GM21390 (cell line): Measurements from ENCODE around the gene PTPMT1.
A peak's percentile ranks its signal among the peaks of the same experiment; 100 is the strongest.
"Not testable (repeated sequence)": the region's sequence is repeated elsewhere in the genome, so short reads cannot be mapped to it uniquely, and the experiment has no call there.

Source experiments
- ATAC-seq: cut with Tn5 transposase; IDR thresholded peaks from one replicate; pipeline ENCODE4 v1.9.1; 2021; ENCODE audit not compliant: unreplicated experiment

The PTPMT1 gene, protein sequence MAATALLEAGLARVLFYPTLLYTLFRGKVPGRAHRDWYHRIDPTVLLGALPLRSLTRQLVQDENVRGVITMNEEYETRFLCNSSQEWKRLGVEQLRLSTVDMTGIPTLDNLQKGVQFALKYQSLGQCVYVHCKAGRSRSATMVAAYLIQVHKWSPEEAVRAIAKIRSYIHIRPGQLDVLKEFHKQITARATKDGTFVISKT

DNA sequence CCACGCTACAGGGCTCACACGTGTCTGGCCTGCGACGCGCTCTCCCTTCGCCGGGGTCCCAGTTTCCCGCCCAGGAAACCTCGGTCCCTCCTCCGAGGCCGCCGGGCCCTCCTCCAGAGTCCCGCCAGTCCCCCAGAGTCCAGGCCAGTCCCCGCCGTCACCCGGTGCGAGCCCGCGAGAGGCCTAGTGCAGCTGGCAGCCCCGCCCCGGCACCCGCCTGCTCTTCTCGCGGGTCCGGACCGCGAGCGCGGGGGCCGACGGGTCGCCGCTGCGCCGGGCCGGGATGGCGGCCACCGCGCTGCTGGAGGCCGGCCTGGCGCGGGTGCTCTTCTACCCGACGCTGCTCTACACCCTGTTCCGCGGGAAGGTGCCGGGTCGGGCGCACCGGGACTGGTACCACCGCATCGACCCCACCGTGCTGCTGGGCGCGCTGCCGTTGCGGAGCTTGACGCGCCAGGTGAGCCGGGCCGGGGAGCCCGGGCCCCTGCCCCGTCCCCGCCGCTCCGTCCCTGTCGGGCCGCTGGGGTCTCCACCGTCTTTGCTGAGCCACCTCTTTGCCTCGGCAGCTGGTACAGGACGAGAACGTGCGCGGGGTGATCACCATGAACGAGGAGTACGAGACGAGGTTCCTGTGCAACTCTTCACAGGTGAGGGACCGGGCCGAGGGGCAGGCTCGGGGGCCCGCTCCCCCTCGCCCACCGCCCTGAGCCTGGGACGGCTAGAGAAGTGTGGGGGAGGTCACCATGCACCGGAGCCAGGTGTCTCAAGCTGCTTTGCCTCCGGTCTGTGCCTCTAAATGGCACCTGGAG lies at the start of gene PTPMT1:
Gene PTPMT1, plus strand, starts transcription at position 260 of the 809 bp plus-strand sequence. Its CDS starts 24 bp downstream, at position 284.
- ATAC-seq = peak; percentile 88

DNA sequence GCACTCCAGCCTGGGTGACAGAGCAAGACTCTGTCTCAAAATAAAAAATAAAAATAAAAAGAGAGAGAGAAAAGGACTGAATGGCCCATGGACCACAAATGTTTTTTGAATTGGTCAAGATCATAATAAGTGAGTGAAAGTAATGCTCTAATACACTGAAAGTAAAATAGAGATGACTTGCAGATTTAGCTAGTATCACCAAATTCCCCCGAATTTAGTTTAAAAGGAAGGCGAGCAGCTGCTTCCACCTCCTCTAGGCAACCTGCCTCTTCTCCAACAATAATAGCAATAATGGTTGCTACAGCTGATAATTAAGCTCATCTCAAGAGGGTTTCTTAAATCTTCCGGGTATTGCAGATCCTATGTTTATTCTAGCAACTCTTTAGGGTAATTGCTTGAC lies 49.2 kb upstream of the PTPMT1 start:
- no peak for ATAC-seq

DNA sequence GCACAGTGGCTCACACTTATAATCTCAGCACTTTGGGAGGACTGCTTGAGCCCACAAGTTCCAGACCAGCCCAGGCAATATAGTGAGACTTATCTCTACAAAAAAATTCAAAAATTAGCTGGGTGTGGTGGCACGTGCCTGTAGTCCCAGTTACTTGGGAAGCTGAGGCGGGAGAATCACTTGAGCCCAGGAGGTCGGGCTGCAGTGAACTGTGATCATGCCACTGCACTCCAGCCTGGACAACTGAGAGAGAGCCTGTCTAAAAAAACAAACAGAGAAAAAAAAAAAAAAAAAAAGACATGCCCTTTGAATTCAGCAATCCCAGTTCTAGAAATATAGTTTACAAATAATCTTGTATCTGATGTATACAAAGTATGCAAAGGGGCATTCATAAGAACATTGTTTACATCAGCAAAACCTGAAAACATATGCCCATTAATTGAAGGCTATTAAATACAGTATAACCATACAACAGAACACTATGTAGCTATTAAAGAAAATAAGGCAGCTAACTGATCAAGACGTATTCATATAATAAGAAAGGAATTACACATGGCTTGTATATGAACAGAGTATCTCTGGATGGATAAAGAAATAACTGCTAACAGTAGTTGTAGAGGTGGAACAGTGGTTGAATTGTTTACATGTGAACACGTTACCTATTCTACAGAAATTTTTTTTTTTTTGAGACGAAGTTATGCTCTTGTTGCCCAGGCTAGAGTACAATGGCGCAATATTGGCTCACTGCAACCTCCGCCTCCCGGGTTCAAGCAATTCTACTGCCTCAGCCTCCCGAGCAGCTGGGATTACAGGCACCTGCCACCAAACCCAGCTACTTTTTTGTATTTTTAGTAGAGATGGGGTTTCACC lies 48.2 kb upstream of the PTPMT1 start:
- no peak for ATAC-seq

DNA sequence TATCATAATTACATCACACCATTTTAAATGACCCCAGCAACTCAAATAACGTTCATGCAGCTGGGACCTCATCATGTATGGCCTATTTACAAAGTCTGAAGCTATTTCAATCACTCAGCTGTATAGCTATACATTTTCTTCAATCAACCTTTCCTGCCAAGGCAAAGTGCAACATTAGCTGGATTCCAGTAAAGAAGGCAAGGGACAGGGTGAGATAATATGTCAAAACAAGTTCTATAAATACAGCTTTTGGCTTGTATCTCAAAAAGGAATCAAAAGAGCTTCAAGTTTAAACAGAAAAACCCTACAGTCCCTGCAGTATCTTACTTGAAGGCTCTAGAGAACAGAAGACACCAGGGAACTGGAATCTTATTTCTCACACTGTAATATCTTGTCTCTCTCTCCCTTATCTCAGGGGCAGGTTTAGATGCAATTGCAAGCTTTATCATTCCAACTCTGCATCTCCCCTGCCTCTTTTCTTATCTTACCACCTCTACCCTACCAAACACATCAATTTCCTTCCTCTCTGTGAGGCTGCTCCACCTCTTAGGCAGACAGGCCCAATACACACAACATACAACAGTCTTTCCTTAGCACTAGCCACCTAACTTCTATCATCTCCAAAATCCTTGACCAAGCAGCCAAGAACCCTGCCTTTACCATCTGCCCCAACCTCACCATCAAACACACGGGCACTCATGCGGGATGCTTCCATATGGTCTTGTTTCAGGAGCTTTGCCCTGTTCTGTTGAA lies 47.0 kb upstream of the PTPMT1 start:
- ATAC-seq = no peak

DNA sequence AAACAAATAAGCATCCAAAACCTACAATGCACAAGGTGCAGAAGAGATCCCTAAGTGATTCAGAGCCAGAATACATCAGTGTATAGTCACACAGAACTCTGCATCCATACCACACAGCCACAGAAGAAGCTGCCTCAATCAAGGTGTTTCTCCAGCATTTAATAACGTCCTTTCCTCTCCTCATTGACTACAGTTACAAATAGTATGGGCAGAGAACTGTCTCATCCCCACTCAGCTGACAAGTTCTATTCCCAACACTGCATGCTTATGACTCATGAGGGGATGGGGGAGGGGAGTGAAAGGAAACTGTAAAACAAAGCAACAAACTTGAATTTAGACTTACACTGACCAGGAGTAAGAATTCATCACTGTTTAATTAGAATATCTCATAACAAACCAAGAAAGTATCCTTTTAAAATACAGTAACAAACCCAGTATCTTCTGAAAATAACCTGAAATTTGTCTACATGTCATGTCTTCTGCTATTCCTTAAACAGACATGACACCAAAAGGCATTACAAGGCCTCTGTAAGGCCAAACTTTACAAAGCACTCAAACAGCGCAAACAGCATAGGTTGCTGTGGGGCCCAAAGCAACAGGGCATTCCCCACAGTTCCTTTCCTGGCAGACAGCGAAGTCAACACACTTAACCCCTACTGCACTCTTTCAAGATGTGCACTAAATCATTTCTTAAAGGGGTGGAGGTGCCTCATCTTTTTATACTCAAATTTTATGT lies 41.7 kb upstream of the PTPMT1 start:
- peak; percentile 49 for ATAC-seq

DNA sequence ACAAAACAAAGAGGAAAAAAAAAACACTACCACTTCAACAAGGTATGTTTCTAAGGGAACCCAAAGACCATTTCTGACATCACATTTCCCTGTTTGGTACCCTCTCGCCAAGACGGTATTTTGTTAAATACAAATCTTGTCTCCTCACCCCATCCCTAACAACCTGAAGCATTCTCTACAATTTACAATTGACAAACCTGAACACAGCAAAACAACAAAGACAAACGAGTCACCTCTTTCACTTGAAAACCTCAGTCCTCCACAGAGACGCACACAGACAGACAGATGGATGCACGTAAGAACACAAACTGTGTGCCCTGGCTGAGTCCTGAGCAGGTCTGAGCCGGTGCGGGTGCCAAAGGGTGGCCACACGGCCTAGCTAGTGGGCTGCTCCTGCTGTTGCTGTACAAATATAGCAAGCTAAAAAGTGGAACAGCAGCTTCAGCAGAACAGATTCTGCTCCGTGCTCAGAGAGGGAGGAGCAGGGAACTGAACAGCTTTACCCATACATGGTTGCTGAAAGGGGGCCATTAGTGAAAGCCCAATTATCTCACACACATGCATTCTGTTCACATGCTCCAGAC lies 41.0 kb upstream of the PTPMT1 start:
- ATAC-seq = no peak

DNA sequence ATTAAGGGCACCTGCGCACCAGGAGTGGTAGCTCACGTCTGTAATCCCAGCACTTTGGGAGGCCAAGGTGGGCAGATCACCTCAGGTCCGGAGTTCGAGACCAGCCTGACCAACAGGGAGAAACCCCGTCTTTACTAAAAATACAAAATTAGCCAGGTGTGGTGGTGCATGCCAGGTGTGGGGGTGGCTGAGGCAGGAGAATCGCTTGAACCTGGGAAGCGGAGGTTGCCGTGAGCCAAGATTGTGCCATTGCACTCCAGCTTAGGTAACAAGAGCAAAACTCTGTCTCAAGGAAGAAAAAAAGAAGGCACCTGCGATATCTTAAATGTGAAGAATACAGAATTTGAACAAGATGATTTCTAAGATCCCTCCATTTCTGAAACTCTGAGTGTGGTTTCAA lies 39.4 kb upstream of the PTPMT1 start:
- not testable (repeated sequence) for ATAC-seq

DNA sequence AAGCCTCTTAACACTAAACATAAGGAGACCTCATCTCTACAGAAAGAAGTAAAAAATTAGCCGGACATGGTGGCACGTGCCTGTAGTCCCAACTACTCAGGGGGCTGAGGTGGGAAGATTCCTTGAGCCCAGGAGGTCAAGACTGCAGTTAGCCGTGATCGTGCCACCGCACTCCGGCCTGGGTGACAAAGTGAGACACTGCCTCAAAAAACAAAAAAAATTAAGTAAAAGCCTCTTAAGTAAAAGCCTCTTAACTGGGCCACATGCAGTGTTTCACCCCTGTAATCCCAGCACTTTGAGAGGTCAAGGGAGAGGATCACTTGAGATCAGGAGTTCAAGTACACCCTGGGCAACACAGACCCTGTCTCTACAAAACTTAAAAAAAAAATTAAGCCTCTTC lies 38.2 kb upstream of the PTPMT1 start:
- ATAC-seq = no peak

DNA sequence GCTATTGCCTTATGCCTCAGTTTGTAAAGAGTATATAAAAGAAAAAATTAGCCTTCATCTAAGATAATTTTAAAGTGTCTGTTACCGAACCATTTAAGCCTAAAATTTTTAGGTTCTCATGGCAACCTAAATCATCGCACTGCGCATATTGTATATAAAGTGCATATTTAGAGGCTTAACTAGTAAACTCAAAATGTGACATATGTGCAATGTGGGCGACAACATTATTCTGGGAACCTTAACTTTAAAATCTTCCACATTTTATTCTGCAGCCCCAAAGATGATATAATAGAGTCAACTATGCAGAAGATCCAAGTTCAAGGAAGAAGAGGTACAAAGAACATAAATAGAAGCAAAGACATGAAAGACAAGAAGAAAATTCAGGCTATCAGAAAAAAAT lies 35.4 kb upstream of the PTPMT1 start:
- no peak for ATAC-seq

DNA sequence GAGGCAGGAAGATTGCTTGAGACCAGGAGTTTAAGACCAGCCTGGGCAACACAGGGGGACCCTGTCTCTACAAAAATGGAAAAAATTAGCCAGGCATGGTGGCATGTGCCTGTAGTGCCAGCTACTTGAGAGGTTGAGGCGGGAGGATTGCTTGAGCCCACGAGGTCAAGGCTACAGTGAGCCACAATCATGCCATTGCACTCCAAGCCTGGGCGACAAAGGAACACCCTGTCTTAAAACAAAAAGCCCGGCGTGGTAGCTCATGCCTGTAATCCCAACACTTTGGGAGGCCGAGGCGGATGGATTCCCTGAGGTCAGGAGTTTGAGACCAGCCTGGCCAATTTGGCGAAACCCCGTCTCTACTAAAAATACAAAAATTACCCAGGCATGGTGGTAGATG lies 34.7 kb upstream of the PTPMT1 start:
- not testable (repeated sequence) for ATAC-seq

DNA sequence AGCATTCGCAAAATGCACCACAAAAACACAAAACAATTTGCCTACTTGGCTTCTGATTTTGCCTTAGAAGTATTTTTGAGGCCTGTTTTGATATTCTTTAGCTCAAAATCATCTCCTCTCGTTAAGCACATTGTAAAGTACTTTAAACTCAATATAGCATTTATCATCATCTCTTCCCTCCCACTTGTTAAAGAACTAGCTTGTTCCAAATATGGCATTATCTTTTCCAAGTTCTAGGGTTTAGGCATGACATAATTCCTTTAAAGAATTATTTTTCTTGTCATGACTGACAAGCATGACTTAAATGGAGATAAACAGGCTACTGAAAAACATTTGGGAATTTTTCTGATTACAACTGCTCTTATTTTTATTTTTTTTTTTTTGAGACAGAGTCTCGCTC lies 33.7 kb upstream of the PTPMT1 start:
- ATAC-seq = no peak

DNA sequence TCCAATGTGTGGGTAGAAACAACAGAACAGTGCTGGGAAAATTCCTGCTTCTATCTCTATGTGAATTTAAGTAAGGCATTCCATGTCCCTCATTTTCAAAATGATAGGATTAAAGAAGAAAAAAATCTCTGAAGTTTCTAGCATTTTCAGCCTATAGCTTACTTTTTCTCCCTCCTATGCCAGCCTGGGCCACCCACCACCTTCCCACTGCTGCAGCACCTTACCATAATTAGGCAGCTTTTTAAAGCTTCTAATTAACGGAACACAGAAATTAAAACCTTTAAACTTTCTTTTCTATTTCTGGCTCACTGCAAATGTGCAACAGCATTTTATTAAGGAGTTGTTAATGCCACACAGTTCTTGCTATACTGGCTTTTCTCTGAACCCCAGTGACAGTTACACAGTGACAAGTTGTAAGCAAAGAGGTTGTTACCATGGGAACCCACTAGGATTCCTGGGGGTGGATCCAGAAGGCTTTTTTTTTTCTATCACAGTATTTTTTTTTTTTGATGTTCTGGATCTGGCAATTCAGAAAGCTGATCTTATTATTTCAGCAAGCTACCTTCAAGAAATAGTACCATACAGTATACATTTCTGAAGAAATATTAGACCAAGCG lies 32.7 kb upstream of the PTPMT1 start:
- no peak for ATAC-seq

DNA sequence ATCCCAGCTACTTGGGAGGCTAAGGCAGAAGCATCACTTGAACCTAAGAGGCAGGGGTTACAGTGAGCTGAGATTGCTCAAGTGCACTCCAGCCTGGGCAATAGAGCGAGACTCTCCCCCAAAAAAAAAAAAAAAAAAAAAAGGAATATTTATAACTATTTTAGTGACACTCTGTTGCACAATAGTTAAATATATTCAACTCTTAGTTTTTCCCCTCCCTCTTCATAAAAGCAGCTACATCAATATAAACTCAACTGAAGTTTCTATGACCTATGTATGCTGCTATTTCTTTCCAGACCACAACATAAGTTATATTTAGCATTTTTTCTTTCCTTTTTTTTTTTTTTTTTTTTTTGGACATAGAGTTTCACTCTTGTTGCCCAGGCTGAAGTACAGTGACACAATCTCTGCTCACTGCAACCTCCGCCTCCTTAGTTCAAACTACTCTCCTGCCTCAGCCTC lies 31.7 kb upstream of the PTPMT1 start:
- no peak for ATAC-seq

DNA sequence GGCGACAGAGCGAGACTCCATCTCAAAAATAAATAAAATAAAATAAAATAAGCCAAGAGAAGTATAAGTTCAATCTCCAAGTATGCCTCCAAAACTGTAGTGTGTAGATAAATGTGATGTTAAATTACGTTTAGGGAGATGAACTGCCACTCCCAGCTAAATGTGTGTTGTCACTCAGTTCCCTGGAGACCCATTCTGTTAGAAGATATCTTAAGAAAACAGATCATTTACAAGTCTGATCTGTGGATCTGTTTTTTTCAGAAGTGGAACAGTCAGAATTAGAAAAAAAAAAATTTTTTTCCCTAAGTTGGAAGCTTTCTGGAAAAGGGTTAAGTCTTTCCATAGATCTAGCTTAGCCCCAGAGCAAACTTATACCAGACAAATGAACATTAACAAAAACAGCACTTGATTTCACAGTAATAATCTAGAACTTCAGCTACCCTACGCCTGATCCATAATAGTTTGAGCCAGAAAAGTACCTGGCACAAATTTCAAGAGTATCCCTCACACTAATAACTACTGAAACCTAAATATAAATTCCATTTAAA lies 30.6 kb upstream of the PTPMT1 start:
- ATAC-seq = no peak

DNA sequence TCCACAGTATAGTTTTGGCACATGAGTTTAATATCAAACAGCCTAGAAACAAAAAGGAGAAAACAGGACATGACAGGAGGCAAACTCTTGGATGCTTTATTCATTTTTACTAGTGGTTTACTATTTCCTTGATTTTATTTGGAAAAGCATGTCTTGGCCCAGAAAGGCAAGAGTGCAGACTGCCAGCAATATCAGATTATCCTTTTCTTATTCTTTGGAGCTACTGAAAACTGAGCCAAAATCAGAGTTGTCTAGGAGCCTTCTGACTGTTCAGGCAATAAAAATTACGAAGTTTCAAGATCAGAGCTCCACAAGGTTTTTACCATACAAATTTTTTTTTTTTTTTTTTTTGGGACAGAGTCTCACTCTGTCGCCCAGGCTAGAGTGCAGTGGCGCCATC lies 28.5 kb upstream of the PTPMT1 start:
- no peak for ATAC-seq

DNA sequence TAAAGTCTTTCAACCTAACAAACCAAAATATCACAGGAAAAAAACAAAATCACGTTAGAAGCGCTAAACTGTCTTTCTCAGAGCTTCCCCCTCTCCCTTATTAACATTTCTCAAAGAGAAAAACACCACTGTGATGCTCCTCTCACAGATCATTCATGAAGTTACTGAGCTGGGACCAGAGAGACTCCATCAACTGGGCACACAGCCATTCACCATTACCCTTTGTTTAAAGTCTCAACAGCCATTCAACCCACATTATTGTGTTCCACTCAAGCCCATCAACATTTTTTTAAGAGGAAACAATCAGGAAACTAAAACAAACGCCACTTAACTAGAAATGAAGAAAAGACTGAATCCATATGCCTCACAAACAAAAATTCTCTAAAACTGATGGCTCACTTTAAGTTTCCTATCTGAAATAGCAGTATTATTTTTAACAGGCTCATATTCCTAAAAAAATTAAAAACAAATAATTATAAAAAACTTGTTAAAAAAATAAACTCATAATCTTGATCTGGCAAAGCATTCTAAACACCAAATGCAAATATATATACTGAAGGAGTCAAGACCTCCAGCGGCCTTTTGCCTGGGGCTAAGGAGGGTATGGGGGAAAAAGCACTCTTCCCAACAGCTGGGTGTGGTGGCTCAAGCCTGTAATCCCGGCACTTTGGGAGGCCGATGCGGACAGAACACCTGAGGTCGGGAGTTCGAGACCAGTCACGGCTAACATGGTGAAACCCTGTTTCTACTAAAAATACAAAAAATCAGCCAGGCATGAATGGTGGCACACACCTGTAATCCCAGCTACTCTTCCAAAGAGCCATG lies 26.4 kb upstream of the PTPMT1 start:
- no peak for ATAC-seq

DNA sequence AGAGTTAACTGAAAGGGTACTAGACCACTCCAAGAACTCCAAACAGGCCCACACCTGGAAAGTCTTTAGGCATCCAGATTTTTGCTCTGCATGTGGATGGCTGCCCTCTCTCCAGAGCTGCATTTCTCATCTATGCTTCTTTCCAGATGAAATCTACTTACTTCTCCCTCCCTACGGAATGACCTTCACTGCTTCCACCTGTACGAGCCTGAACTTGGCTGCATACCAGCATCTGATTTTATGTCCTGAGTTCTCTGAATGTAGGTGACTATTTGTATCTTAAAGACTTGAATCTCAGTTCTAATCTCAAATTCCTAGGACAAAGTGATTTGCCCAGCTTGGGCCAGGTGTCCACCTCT lies 25.7 kb upstream of the PTPMT1 start:
- no peak for ATAC-seq

DNA sequence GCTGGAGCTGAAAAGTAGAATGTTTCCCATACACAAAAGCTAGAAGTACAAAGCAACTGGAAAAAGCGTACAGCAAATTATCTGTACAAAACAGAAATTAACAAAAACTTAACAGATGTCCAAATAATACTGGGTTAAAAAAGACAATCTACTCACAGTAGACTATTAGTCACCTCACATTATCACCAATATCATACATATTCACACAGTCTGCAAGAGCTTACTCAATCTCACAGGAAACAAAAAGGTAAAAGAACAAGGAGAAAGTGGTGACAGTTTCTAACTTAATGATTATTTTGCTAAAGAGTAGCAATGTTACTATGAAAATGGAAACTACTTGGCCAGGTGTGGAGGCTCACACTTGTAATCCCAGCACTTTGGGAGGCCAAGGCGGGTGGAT lies 24.3 kb upstream of the PTPMT1 start:
- ATAC-seq = no peak
